Ishikawa (cell line): ENCODE data around the gene EXT2.

Source experiments
- CEBPB ChIP-seq: IDR thresholded peaks from 2 replicates; pipeline ENCODE4 v1.6.1; 2012
- CREB1 ChIP-seq: IDR thresholded peaks from 2 replicates; pipeline ENCODE4 v1.6.1; 2012; ENCODE audit warnings: low read depth
- EGR1 ChIP-seq: IDR thresholded peaks from 2 replicates; pipeline ENCODE4 v1.6.1; 2012
- EP300 ChIP-seq: IDR thresholded peaks from 2 replicates; pipeline ENCODE4 v1.6.1; 2012; ENCODE audit warnings: borderline replicate concordance
- FOXM1 ChIP-seq: IDR thresholded peaks from 2 replicates; pipeline ENCODE4 v1.6.1; 2012; ENCODE audit warnings: low read depth, borderline replicate concordance
- MAX ChIP-seq: IDR thresholded peaks from 2 replicates; pipeline ENCODE4 v1.6.1; 2012
- NFIC ChIP-seq: IDR thresholded peaks from 2 replicates; pipeline ENCODE4 v1.6.1; 2012
- RAD21 ChIP-seq: IDR thresholded peaks from 2 replicates; pipeline ENCODE4 v1.6.1; 2012; ENCODE audit warnings: low read depth
- REST ChIP-seq: IDR thresholded peaks from 2 replicates; pipeline ENCODE4 v1.6.1; 2012; ENCODE audit warnings: low read depth, mild to moderate bottlenecking
- TAF1 ChIP-seq: IDR thresholded peaks from 2 replicates; pipeline ENCODE4 v1.6.1; 2012; ENCODE audit warnings: low read depth, mild to moderate bottlenecking
- TCF12 ChIP-seq: IDR thresholded peaks from 2 replicates; pipeline ENCODE4 v1.6.1; 2012; ENCODE audit warnings: low read depth
- USF1 ChIP-seq: IDR thresholded peaks from 2 replicates; pipeline ENCODE4 v1.6.1; 2012
- YY1 ChIP-seq: IDR thresholded peaks from 2 replicates; pipeline ENCODE4 v1.6.1; 2012; ENCODE audit warnings: low read depth
- ZBTB7A ChIP-seq: IDR thresholded peaks from 2 replicates; pipeline ENCODE4 v1.6.1; 2012; ENCODE audit warnings: low read depth

- TF ChIP-seq EGR1 (no peak), EP300 (no peak), TAF1 (no peak), RAD21 (no peak), CEBPB (no peak), ZBTB7A (no peak), REST (no peak), MAX (no peak), CREB1 (no peak), USF1 (no peak), FOXM1 (no peak), YY1 (no peak), TCF12 (no peak), NFIC (no peak)
Measured at GRCh38 chr11:44174842-44175241, 79.4 kb downstream of the EXT2 start.
